SK-N-MC (cell line): ENCODE data around the gene APP.

Experiments used
- EZH2 ChIP-seq: fragments of 200-600 bp; sonication (generic); IDR thresholded peaks from one replicate; pipeline ENCODE4 v1.6.1; 2017; ENCODE audit warnings: antibody characterized with exemption
- FOXP2 ChIP-seq: optimal IDR thresholded peaks from 2 replicates; pipeline ENCODE3; 2011; ENCODE audit warnings: mild to moderate bottlenecking, moderate library complexity; ENCODE audit not compliant: insufficient read depth; ENCODE audit errors: extremely low read length, control extremely low read depth
- POLR2AphosphoS5 ChIP-seq: IDR thresholded peaks from 2 replicates; pipeline ENCODE4 v1.6.1; 2012; ENCODE audit warnings: mild to moderate bottlenecking, low read depth, low read length, borderline replicate concordance

GRCh38 chr21:26041431-26042180 lies 129.0 kb downstream of the APP start:
- TF ChIP-seq EZH2 (no peak), POLR2AphosphoS5 (no peak), FOXP2 (no peak)
